ENCODE measurements around the gene EDARADD. TPM values are rescaled to one million over a fixed set of nuclear protein-coding genes. Genes with fewer than 3 reads are reported as not detected.

Gene EDARADD
- total and polyA plus RNA-seq, 2 of the 13 experiments (the other 11 are each of a cell fraction or from before 2014, with no cell fraction given): 0.03 TPM; not detected in 1

- TF ChIP-seq, protein P1, sequence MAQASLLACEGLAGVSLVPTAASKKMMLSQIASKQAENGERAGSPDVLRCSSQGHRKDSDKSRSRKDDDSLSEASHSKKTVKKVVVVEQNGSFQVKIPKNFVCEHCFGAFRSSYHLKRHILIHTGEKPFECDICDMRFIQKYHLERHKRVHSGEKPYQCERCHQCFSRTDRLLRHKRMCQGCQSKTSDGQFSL (CRISPR knock-in tag; IDR thresholded peaks at IDR 0.05): no peak
- TF ChIP-seq, protein P2, sequence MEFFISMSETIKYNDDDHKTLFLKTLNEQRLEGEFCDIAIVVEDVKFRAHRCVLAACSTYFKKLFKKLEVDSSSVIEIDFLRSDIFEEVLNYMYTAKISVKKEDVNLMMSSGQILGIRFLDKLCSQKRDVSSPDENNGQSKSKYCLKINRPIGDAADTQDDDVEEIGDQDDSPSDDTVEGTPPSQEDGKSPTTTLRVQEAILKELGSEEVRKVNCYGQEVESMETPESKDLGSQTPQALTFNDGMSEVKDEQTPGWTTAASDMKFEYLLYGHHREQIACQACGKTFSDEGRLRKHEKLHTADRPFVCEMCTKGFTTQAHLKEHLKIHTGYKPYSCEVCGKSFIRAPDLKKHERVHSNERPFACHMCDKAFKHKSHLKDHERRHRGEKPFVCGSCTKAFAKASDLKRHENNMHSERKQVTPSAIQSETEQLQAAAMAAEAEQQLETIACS (CRISPR knock-in tag; IDR thresholded peaks at IDR 0.05): no peak
- no peak for TF ChIP-seq ZKSCAN8 (CRISPR knock-in tag; IDR thresholded peaks at IDR 0.05; ENCODE audit: borderline replicate concordance)
- no peak for TF ChIP-seq ZBTB44 (CRISPR knock-in tag; IDR thresholded peaks at IDR 0.05)
- no peak for TF ChIP-seq SNAPC5 (CRISPR knock-in tag; IDR thresholded peaks at IDR 0.05; ENCODE audit: borderline replicate concordance)
- TF ChIP-seq ZNF253 (CRISPR knock-in tag; IDR thresholded peaks at IDR 0.05; ENCODE audit: borderline replicate concordance): no peak
- no peak; the same call in 1 of the 2 replicates for TF ChIP-seq GMEB1 (CRISPR knock-in tag; IDR thresholded peaks at IDR 0.05; ENCODE audit: borderline replicate concordance)
- 0 out of 2 replicates have a peak, but pooled peaks have one; percentile 39 for TF ChIP-seq ZNF891 (CRISPR knock-in tag; IDR thresholded peaks at IDR 0.05)
- no peak; the same call in 1 of the 2 replicates for TF ChIP-seq BRD4 (CRISPR knock-in tag; IDR thresholded peaks at IDR 0.05)
- TF ChIP-seq PPARG (CRISPR knock-in tag; conservative IDR thresholded peaks at IDR 0.05): 0 out of 2 replicates have a peak, but pooled peaks have one; percentile 9
- TF ChIP-seq ZNF343 (CRISPR knock-in tag; IDR thresholded peaks at IDR 0.05): no peak
- no peak for TF ChIP-seq BORCS8-MEF2B (CRISPR knock-in tag; IDR thresholded peaks at IDR 0.05)
- TF ChIP-seq ZMAT3 (CRISPR knock-in tag; conservative IDR thresholded peaks at IDR 0.05): peak; percentile 78
- no peak for TF ChIP-seq ZNF263 (CRISPR knock-in tag; IDR thresholded peaks at IDR 0.05)
- TF ChIP-seq ZNF569 (CRISPR knock-in tag; IDR thresholded peaks at IDR 0.05; ENCODE audit: borderline replicate concordance): no peak
- no peak for TF ChIP-seq CBX5 (CRISPR knock-in tag; IDR thresholded peaks at IDR 0.05; ENCODE audit: borderline replicate concordance)
- no peak for TF ChIP-seq MYC (CRISPR knock-in tag; IDR thresholded peaks at IDR 0.05; ENCODE audit: borderline replicate concordance)
- no peak for TF ChIP-seq AKAP8 (CRISPR knock-in tag; IDR thresholded peaks at IDR 0.05)
- no peak for TF ChIP-seq HDAC6 (IDR thresholded peaks at IDR 0.05; ENCODE audit: low read depth, low read length)
- peak; percentile 78 for TF ChIP-seq ZSCAN31 (CRISPR knock-in tag; IDR thresholded peaks at IDR 0.05; ENCODE audit: low read depth)
- TF ChIP-seq FOXC1 (CRISPR knock-in tag; IDR thresholded peaks at IDR 0.05; ENCODE audit: borderline replicate concordance): peak; percentile 25; the same call in 1 of the 2 replicates
- TF ChIP-seq ZNF251 (CRISPR knock-in tag; IDR thresholded peaks at IDR 0.05): 0 out of 2 replicates have a peak, but pooled peaks have one; percentile 17
- TF ChIP-seq RAD51 (IDR thresholded peaks at IDR 0.05; ENCODE audit: borderline replicate concordance): peak; percentile 82; the same call in 1 of the 2 replicates
- no peak for TF ChIP-seq CBFB (CRISPR knock-in tag; IDR thresholded peaks at IDR 0.05)
- TF ChIP-seq EHMT2 (IDR thresholded peaks at IDR 0.05; ENCODE audit: borderline replicate concordance, low read depth, low read length): no peak
- no peak for TF ChIP-seq ZNF883 (CRISPR knock-in tag; IDR thresholded peaks at IDR 0.05; ENCODE audit: not compliant biosample characterization)
Measured at GRCh38 chr1:236524142-236524894, 130.2 kb downstream of the EDARADD start (continued).

Measured in HepG2 (cell line).